GM12878 (cell line): ENCODE results near the gene FOXP4. TPM values are rescaled to one million over a fixed set of nuclear protein-coding genes. Genes with fewer than 3 reads are reported as not detected.

Experiments
- ATAC-seq: fragments of 200-7000 bp; cut with Tn5 transposase; 3 replicates; pipeline ENCODE4 v1.9.1; 2020; ENCODE audit warnings: mild to moderate bottlenecking, moderate library complexity
- BruUV-seq: library from RNA; stranded (reverse); fragments of 400-500 nt; replicated peaks from 2 replicates; lab custom pipeline; 2021; lab: Mats Ljungman, UMichigan
- CTCF ChIA-PET: fragments of 300-600 bp; sonication (Branson Sonifier 250); formaldehyde crosslinking; extraction: SDS; loops from one replicate; lab custom pipeline; 2021; ENCODE audit warnings: inconsistent platforms; lab: Yijun Ruan, JAX
- POLR2A ChIA-PET: fragments of 350-600 bp; formaldehyde crosslinking; extraction: SDS; loops from one replicate; lab custom pipeline; 2021; ENCODE audit warnings: inconsistent platforms; lab: Charles Lee
- RAD21 ChIA-PET: fragments of 300-600 bp; sonication (Branson Sonifier 250); formaldehyde crosslinking; loops from one replicate; lab custom pipeline; 2023; ENCODE audit warnings: antibody characterized with exemption; ENCODE audit not compliant: unreplicated experiment; lab: Charles Lee
- SMC1A ChIA-PET: fragments of 300-600 bp; sonication (Branson Sonifier 250); formaldehyde crosslinking; loops from one replicate; lab custom pipeline; 2023; ENCODE audit not compliant: unreplicated experiment, uncharacterized antibody; lab: Charles Lee
- DNase-seq: peaks from one replicate; pipeline ENCODE4 v3.0.0-alpha.2; 2011; ENCODE audit warnings: low read depth, low spot score
- FAIRE-seq: peaks from 3 replicates; lab custom pipeline; 2011; peaks lifted over from hg19 to GRCh38; lab: Jason Lieb, UNC
- H2AFZ ChIP-seq: 2 replicates; pipeline ENCODE4 v1.6.0; 2011; ENCODE audit warnings: low read depth, low read length, control low read depth; ENCODE audit not compliant: control insufficient read depth
- H3K27ac ChIP-seq: 2 replicates; pipeline ENCODE4 v1.5.1; 2011; ENCODE audit warnings: control low read depth; ENCODE audit not compliant: control insufficient read depth, insufficient read depth
- H3K27me3 ChIP-seq, 2 experiments: replicated peaks in 1 of 2; 2 replicates each; pipeline versions ENCODE4 v1.6.0 to v1.6.1; 2011; ENCODE audit warnings: low read length in 1 of 2; ENCODE audit not compliant: control insufficient read depth in 2 of 2, insufficient read depth in 2 of 2
- H3K36me3 ChIP-seq, 2 experiments: 2 replicates each; pipeline ENCODE4 v1.5.1; 2011; ENCODE audit warnings: low read length in 1 of 2; ENCODE audit not compliant: control insufficient read depth in 2 of 2, insufficient read depth in 2 of 2
- H3K4me1 ChIP-seq: 2 replicates; pipeline ENCODE4 v1.6.1; 2011; ENCODE audit warnings: mild to moderate bottlenecking, low read length, moderate library complexity, mixed read lengths; ENCODE audit not compliant: control insufficient read depth, insufficient read depth
- H3K4me2 ChIP-seq: 2 replicates; pipeline ENCODE4 v1.6.0; 2011; ENCODE audit warnings: control low read depth; ENCODE audit not compliant: control insufficient read depth, insufficient read depth
- H3K4me3 ChIP-seq: fragments of 200-600 bp; sonication (generic); 2 replicates; pipeline ENCODE4 v1.5.1; 2016
- H3K79me2 ChIP-seq: 2 replicates; pipeline ENCODE4 v1.6.0; 2011; ENCODE audit warnings: low read length; ENCODE audit not compliant: control insufficient read depth, insufficient read depth
- H3K9ac ChIP-seq: 2 replicates; pipeline ENCODE4 v1.8.0; 2011; ENCODE audit warnings: low read length, control low read depth, mixed read lengths; ENCODE audit not compliant: control insufficient read depth, insufficient read depth
- H3K9me3 ChIP-seq: replicated peaks from 3 replicates; pipeline ENCODE4 v1.5.1; 2011; ENCODE audit warnings: mild to moderate bottlenecking, low read length; ENCODE audit not compliant: control insufficient read depth, insufficient read depth
- H4K20me1 ChIP-seq: 2 replicates; pipeline ENCODE4 v1.6.0; 2011; ENCODE audit not compliant: control insufficient read depth, insufficient read depth
- CUX1 ChIP-seq: IDR thresholded peaks from 2 replicates; pipeline ENCODE4 v1.6.1; 2012; ENCODE audit warnings: improper control_type of control experiment, low read depth, low read length; ENCODE audit not compliant: insufficient replicate concordance
- DPF2 ChIP-seq: fragments of 450-650 bp; IDR thresholded peaks from 2 replicates; pipeline ENCODE4 v1.6.1; 2017; ENCODE audit warnings: mild to moderate bottlenecking
- JUND ChIP-seq: IDR thresholded peaks from 2 replicates; pipeline ENCODE4 v1.6.1; 2012; ENCODE audit warnings: low read depth, mild to moderate bottlenecking, low read length, improper control_type of control experiment, moderate library complexity
- KDM1A ChIP-seq: fragments of 200-600 bp; sonication (generic); IDR thresholded peaks from 2 replicates; pipeline ENCODE4 v1.6.1; 2016; ENCODE audit warnings: borderline replicate concordance
- NFYB ChIP-seq: IDR thresholded peaks from 2 replicates; pipeline ENCODE4 v1.6.1; 2011; ENCODE audit warnings: low read depth, mild to moderate bottlenecking, low read length, improper control_type of control experiment, moderate library complexity; ENCODE audit not compliant: insufficient read depth
- NRF1 ChIP-seq: conservative IDR thresholded peaks from 2 replicates; pipeline ENCODE4 v1.6.1; 2011; ENCODE audit warnings: mild to moderate bottlenecking, low read depth, low read length, improper control_type of control experiment
- RAD21 ChIP-seq: IDR thresholded peaks from 2 replicates; pipeline ENCODE4 v1.6.1; 2011; ENCODE audit warnings: mild to moderate bottlenecking, low read depth, low read length, moderate library complexity; ENCODE audit not compliant: insufficient read depth
- RBBP5 ChIP-seq: fragments of 200-600 bp; sonication (generic); conservative IDR thresholded peaks from 2 replicates; pipeline ENCODE4 v1.6.1; 2016
- RFX5 ChIP-seq: IDR thresholded peaks from 2 replicates; pipeline ENCODE4 v1.6.1; 2011; ENCODE audit warnings: low read depth, low read length, improper control_type of control experiment
- TAF1 ChIP-seq: IDR thresholded peaks from 2 replicates; pipeline ENCODE4 v1.6.1; 2011; ENCODE audit warnings: mild to moderate bottlenecking, low read depth, low read length, borderline replicate concordance
- TCF7 ChIP-seq: IDR thresholded peaks from 2 replicates; pipeline ENCODE4 v1.6.1; 2014; ENCODE audit warnings: antibody characterized with exemption, borderline replicate concordance
- WGBS: methylation state at CpG from one replicate; pipeline ENCODE4 v1.1.6; 2016; ENCODE audit warnings: low lambda C conversion rate; ENCODE audit not compliant: insufficient replicate concordance, insufficient coverage; ENCODE audit errors: missing lambda C conversion rate; 5-methylcytosine and 5-hydroxymethylcytosine counted together
- in situ Hi-C: fragments of 300-500 bp; cut with MboI; formaldehyde crosslinking; loops from 9 replicates; pipeline ENCODE4 v1.14.3; 2018; ENCODE audit warnings: mixed read lengths
- intact Hi-C: fragments of 100-400 bp; cut with micrococcal nuclease; formaldehyde crosslinking; loops from one replicate; pipeline ENCODE4 v1.14.2; 2022; ENCODE audit not compliant: unreplicated experiment
- polyA plus RNA-seq, 11 experiments: library from polyadenylated mRNA; depleted of rRNA in 4 of 11; unstranded in 6 of 11; stranded (reverse) in 5 of 11; fragments of >200 nt; fragmentation: Nextera tagmentation in 4 of 11; fragmentation: Illumina TruSeq in 1 of 11; extraction: Ambion mirVana in 4 of 11; extraction: Trizol in 1 of 11; gene quantifications; 1 replicate in 1 of 11; 2 replicates in 10 of 11; pipeline versions ENCODE4 v1.2.1 to v1.2.3, GENCODE V29; 2011 to 2016; ENCODE audit warnings: inconsistent platforms in 2 of 11, missing spikeins in 2 of 11, low read depth in 1 of 11
- total RNA-seq, 4 experiments: library from RNA; depleted of rRNA in 3 of 4; stranded (reverse); fragments of >200 nt in 3 of 4; fragmentation: Illumina TruSeq in 1 of 4; extraction: Trizol in 1 of 4; gene quantifications; 2 replicates each; pipeline versions ENCODE4 v1.2.1 to v1.2.3, GENCODE V29; 2013 to 2021

FOXP4 gene
- total and polyA plus RNA-seq, 10 of the 15 experiments (the other 5 are each of a cell fraction or from before 2014, with no cell fraction given) = 0.31 to 46.1 (median 2.3) TPM

- FAIRE-seq = no peak
- no peak for TF ChIP-seq NFYB
- TF ChIP-seq RFX5 = no peak
- TF ChIP-seq RBBP5 = no peak
- no peak for TF ChIP-seq JUND
- TF ChIP-seq RAD21 = no peak
- TF ChIP-seq KDM1A = no peak
- no peak for TF ChIP-seq DPF2
- no peak for TF ChIP-seq TCF7
- no peak for TF ChIP-seq CUX1
- no peak for TF ChIP-seq NRF1
- no peak for TF ChIP-seq TAF1
- H3K4me1 ChIP-seq = no peaks in the 10 kb centered on the region
- H3K36me3 ChIP-seq = peaks cover 0 to 19% of the 10 kb centered on the region in 2 experiments; a peak in 3 of 4 replicates
- ChIA-PET CTCF (interaction anchor here (1.2 to 2.1 kb wide), 2 partner anchors 8 to 126 kb away, joined by 3 to 7 read pairs; no protein-coding TSS in a partner anchor), SMC1A (interaction anchor here (4.7 kb wide), 1 partner anchor 126 kb away, joined by 34 read pairs; no protein-coding TSS in a partner anchor), POLR2A (no interaction called here), RAD21 (interaction anchor here (1.7 to 1.8 kb wide), 2 partner anchors 125 to 217 kb away, joined by 3 to 6 read pairs; no protein-coding TSS in a partner anchor)
- H3K4me3 ChIP-seq = no peak overlapping the region
- in situ Hi-C loops (no loop called here), intact Hi-C loops (no loop called here)
- no peak overlapping the region for H2AFZ ChIP-seq
- no TSS peak for BruUV-seq
- no peak overlapping the region for H3K9ac ChIP-seq
- no peaks in the 10 kb centered on the region for H4K20me1 ChIP-seq
- no peak overlapping the region for H3K4me2 ChIP-seq
- WGBS = 91% methylated on average over 23 of the region's 26 CpGs
- no peak for DNase-seq
- no peak overlapping the region for H3K27ac ChIP-seq
- ATAC-seq = no peak
- H3K79me2 ChIP-seq = no peaks in the 10 kb centered on the region
- H3K27me3 ChIP-seq = no peaks in the 10 kb centered on the region
- H3K9me3 ChIP-seq = no peaks in the 10 kb centered on the region
Observed at GRCh38 chr6:41587131-41587879, 41.1 kb downstream of the FOXP4 start.
